SU-DHL-6 (cell line): Measurements from ENCODE around the gene CGA.

Experiments
- H2AFZ ChIP-seq: fragments of 200-600 bp; sonication (generic); 2 replicates; pipeline ENCODE4 v1.6.1; 2014; ENCODE audit warnings: low read depth, mild to moderate bottlenecking, moderate library complexity, mixed read lengths, antibody characterized with exemption, low read length; ENCODE audit not compliant: severe bottlenecking
- H3F3A ChIP-seq: fragments of 200-600 bp; shearing (Covaris generic); 2 replicates; pipeline ENCODE4 v1.6.0; 2016; ENCODE audit warnings: antibody characterized with exemption, mild to moderate bottlenecking; ENCODE audit not compliant: insufficient read depth
- H3K27ac ChIP-seq: fragments of 200-600 bp; sonication (generic); 2 replicates; pipeline ENCODE4 v1.5.1; 2016; ENCODE audit warnings: low read depth, mild to moderate bottlenecking, low read length, moderate library complexity, mixed read lengths
- H3K27me3 ChIP-seq: fragments of 200-600 bp; sonication (generic), shearing (Covaris generic); 2 replicates; pipeline ENCODE4 v1.6.0; 2014; ENCODE audit warnings: mild to moderate bottlenecking, low read length
- H3K36me3 ChIP-seq: fragments of 200-600 bp; sonication (generic); 2 replicates; pipeline ENCODE4 v1.6.1; 2014; ENCODE audit warnings: mild to moderate bottlenecking, low read length, mixed read lengths
- H3K4me2 ChIP-seq: fragments of 300-600, 200-600 bp; shearing (Covaris generic), sonication (generic); 2 replicates; pipeline ENCODE4 v1.6.0; 2014; ENCODE audit warnings: low read length, low read depth, mild to moderate bottlenecking; ENCODE audit not compliant: poor library complexity, severe bottlenecking
- H3K4me3 ChIP-seq: fragments of 200-600 bp; sonication (generic); 2 replicates; pipeline ENCODE4 v1.5.1; 2014; ENCODE audit warnings: antibody characterized with exemption, low read length, mild to moderate bottlenecking, mixed read lengths; ENCODE audit not compliant: insufficient read depth, poor library complexity, severe bottlenecking
- H3K79me2 ChIP-seq: fragments of 200-600 bp; sonication (generic); 2 replicates; pipeline ENCODE4 v1.6.1; 2014; ENCODE audit warnings: mild to moderate bottlenecking, low read length, moderate library complexity; ENCODE audit not compliant: insufficient read depth
- H3K9ac ChIP-seq: fragments of 200-600 bp; sonication (generic); 2 replicates; pipeline ENCODE4 v1.7.0; 2014; ENCODE audit warnings: mild to moderate bottlenecking, low read length
- H3K9me2 ChIP-seq: fragments of 200-600 bp; sonication (generic); replicated peaks from 2 replicates; pipeline ENCODE4 v1.6.1; 2014; ENCODE audit warnings: low read length; ENCODE audit not compliant: insufficient read depth
- H3K9me3 ChIP-seq: fragments of 200-600 bp; sonication (generic); 2 replicates; pipeline ENCODE4 v1.6.1; 2014; ENCODE audit warnings: low read length, mixed read lengths; ENCODE audit not compliant: insufficient read depth
- H4K20me1 ChIP-seq: fragments of 200-600 bp; sonication (generic); 2 replicates; pipeline ENCODE4 v1.6.1; 2014; ENCODE audit warnings: low read depth, mild to moderate bottlenecking, antibody characterized with exemption, low read length, moderate library complexity, mixed read lengths
- EZH2phosphoT487 ChIP-seq: fragments of 200-600 bp; sonication (generic), shearing (Covaris generic); conservative IDR thresholded peaks from 2 replicates; pipeline ENCODE4 v1.6.1; 2018; ENCODE audit warnings: mild to moderate bottlenecking, antibody characterized with exemption, low read length, moderate library complexity, mixed read lengths
- TF ChIP-seq, protein P1 (sequence below): fragments of 200-600 bp; sonication (generic); IDR thresholded peaks from one replicate; pipeline ENCODE4 v1.5.1; 2017; ENCODE audit warnings: antibody characterized with exemption, mild to moderate bottlenecking, low read length, moderate library complexity; ENCODE audit not compliant: insufficient read depth, poor library complexity, severe bottlenecking

The CGA gene

GRCh38 chr6:87082160-87082721 is 12.7 kb downstream of the CGA start:
- H2AFZ ChIP-seq, result no peak overlapping the region
- no peak overlapping the region for H3K4me3 ChIP-seq
- H3K27ac ChIP-seq, result no peak overlapping the region
- H3K27me3 ChIP-seq, result no peaks in the 10 kb centered on the region
- H3K9ac ChIP-seq, result no peak overlapping the region
- no peaks in the 10 kb centered on the region for H3K79me2 ChIP-seq
- H3K4me2 ChIP-seq, result no peak overlapping the region
- H3K9me2 ChIP-seq, result no peaks in the 10 kb centered on the region
- TF ChIP-seq, protein P1, sequence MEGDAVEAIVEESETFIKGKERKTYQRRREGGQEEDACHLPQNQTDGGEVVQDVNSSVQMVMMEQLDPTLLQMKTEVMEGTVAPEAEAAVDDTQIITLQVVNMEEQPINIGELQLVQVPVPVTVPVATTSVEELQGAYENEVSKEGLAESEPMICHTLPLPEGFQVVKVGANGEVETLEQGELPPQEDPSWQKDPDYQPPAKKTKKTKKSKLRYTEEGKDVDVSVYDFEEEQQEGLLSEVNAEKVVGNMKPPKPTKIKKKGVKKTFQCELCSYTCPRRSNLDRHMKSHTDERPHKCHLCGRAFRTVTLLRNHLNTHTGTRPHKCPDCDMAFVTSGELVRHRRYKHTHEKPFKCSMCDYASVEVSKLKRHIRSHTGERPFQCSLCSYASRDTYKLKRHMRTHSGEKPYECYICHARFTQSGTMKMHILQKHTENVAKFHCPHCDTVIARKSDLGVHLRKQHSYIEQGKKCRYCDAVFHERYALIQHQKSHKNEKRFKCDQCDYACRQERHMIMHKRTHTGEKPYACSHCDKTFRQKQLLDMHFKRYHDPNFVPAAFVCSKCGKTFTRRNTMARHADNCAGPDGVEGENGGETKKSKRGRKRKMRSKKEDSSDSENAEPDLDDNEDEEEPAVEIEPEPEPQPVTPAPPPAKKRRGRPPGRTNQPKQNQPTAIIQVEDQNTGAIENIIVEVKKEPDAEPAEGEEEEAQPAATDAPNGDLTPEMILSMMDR, result no peak
- TF ChIP-seq EZH2phosphoT487, result no peak
- no peaks in the 10 kb centered on the region for H3K9me3 ChIP-seq
- H4K20me1 ChIP-seq, result no peaks in the 10 kb centered on the region
- H3F3A ChIP-seq, result no peaks in the 10 kb centered on the region
- H3K36me3 ChIP-seq, result no peaks in the 10 kb centered on the region

DNA sequence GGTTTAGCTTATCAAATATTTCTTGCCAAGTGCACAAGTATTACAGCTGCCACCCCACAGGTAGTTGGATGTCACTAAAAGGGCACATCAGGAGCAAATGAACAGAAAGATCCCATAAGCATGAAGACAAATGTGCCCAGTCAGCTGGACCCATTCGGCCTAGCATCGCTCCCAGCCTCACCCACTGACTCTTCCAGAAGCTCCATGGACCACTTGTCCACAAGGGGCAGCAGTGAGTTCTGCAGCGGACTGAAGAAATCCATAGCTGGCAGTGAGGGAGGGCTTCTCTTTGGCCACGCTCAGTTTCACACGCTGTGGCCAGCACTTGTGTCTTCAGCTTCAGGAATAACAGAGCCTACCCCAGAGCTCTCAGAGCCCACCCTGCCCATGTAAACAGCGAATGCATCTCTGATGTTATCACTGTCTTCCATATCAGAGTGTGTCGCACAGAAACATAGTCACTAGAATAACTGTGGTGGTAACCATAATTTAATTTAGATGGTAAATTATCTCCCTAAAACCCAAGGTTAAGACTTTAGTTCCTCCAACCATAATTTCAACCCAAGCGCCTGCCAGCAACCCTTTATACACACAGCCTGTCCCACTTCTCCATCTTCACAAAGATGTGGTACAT is 15.8 kb downstream of the CGA start:
- no peaks in the 10 kb centered on the region for H3K9me3 ChIP-seq
- H2AFZ ChIP-seq, result no peak overlapping the region
- H3K27me3 ChIP-seq, result no peaks in the 10 kb centered on the region

GRCh38 chr6:87075168-87075567 is 19.7 kb downstream of the CGA start:
- Histone ChIP-seq H3K9ac (no peak overlapping the region), H3K4me3 (no peak overlapping the region), H3K36me3 (no peaks in the 10 kb centered on the region), H3K9me3 (no peaks in the 10 kb centered on the region), H3K27ac (no peak overlapping the region), H3K27me3 (no peaks in the 10 kb centered on the region), H3K79me2 (no peaks in the 10 kb centered on the region), H2AFZ (no peak overlapping the region), H3K4me2 (no peak overlapping the region), H3F3A (no peaks in the 10 kb centered on the region), H3K9me2 (no peaks in the 10 kb centered on the region), H4K20me1 (no peaks in the 10 kb centered on the region)
- TF ChIP-seq EZH2phosphoT487, result no peak
- TF ChIP-seq, protein P1, result no peak

More for the DNA sequence above, 15.8 kb downstream of the CGA start:
- H3K36me3 ChIP-seq, result no peaks in the 10 kb centered on the region
- H3K4me2 ChIP-seq, result no peak overlapping the region
- no peak overlapping the region for H3K9ac ChIP-seq
- H3K4me3 ChIP-seq, result no peak overlapping the region
- no peak overlapping the region for H3K27ac ChIP-seq
- H3F3A ChIP-seq, result no peaks in the 10 kb centered on the region
- no peaks in the 10 kb centered on the region for H4K20me1 ChIP-seq
- H3K79me2 ChIP-seq, result no peaks in the 10 kb centered on the region
- H3K9me2 ChIP-seq, result no peaks in the 10 kb centered on the region
- no peak for TF ChIP-seq EZH2phosphoT487
- TF ChIP-seq, protein P1, result peak; percentile 81
